ENCODE data around the gene C9. TPM values are rescaled to one million over a fixed set of nuclear protein-coding genes. Genes with fewer than 3 reads are reported as not detected.
A peak's percentile ranks its signal among the peaks of the same experiment; 100 is the strongest.

C9 gene
- under 1 TPM in 1 of 10 donors, not detected in 9; 0.17 TPM for total RNA-seq
- not detected for polyA plus RNA-seq
- long read RNA-seq, donor 1, result 0 reads
- long read RNA-seq, donor 2, result 0 reads
- long read RNA-seq, donor 3, partial matches to known transcripts, result 0 of 1 reads
- long read RNA-seq, donor 3, other reads (novel, unspliced or antisense), result 1 of 1 reads

DNA sequence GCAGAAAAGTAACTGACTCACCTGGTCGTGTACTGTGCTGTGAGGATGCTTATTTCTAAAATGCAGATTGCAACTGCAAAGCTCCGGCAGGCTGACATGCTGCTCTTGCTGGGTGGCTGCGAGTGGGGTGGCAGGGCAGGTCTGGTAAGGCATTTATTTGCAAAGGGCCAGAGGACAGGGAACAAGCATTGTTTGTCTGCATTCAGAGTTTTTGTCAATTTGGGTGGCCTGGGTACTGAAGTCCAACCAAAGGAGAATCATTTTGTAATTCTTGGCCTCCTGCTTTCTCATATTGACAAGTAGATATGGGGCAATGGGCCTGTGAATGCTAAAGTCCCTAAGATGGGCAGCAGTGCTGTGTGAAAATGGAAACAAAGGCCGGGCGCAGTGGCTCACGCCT lies at the start of gene C9:
Gene C9 (minus strand): TSS at position 129 of the 400 bp plus-strand sequence. CDS start 31 bp downstream, at position 98.
- intact Hi-C loops (cut with DNase I), result loop anchor here in 1 of 10 donors (10.0 kb wide), 1 partner anchor 150 kb away; the partner anchor contains the start of gene FYB1
- no peak for DNase-seq
- Histone ChIP-seq H3K36me3 (no peaks in the 10 kb centered on the region), H3K27ac (no peak within 1 kb of the TSS), H3K4me3 (no peak within 1 kb of the TSS), H3K9me3 (no peaks in the 10 kb centered on the region), H3K4me1 (peaks cover 0 to 4% (median 0%) of the 10 kb centered on the region in 9 donors), H3K27me3 (peaks cover 0 to 2% (median 0%) of the 10 kb centered on the region in 7 donors)
- TF ChIP-seq, protein P1, sequence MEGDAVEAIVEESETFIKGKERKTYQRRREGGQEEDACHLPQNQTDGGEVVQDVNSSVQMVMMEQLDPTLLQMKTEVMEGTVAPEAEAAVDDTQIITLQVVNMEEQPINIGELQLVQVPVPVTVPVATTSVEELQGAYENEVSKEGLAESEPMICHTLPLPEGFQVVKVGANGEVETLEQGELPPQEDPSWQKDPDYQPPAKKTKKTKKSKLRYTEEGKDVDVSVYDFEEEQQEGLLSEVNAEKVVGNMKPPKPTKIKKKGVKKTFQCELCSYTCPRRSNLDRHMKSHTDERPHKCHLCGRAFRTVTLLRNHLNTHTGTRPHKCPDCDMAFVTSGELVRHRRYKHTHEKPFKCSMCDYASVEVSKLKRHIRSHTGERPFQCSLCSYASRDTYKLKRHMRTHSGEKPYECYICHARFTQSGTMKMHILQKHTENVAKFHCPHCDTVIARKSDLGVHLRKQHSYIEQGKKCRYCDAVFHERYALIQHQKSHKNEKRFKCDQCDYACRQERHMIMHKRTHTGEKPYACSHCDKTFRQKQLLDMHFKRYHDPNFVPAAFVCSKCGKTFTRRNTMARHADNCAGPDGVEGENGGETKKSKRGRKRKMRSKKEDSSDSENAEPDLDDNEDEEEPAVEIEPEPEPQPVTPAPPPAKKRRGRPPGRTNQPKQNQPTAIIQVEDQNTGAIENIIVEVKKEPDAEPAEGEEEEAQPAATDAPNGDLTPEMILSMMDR (IDR thresholded peaks at IDR 0.05), result no peak
- ATAC-seq, result no peak
- 69 to 72% methylated on average over 6 of the region's 6 CpGs for WGBS, 2 donors

DNA sequence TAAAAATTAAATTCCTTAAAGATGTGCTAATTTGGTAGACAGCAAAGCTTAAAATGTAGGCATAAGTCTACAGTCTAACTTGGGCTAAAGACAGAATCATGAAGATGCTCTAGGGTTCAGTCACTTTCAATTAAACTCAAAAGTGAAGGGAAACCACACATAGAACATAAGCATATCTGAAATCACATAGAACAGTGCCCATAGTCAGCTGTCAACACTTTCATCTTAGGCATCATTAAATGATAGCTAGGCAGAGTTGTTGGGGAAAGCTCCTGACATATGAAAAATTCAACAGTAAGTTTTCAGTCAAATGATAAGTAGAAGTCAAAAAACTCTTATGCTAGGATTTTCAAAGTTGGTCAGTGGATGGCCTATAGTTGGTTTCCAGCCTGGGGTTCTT lies 49.5 kb upstream of the C9 start:
- DNase-seq (no peak), ATAC-seq (no peak)
- H3K4me1 ChIP-seq, result peaks cover 0 to 91% (median 40%) of the 10 kb centered on the region in 9 donors
- no peak overlapping the region for H3K27ac ChIP-seq
- H3K9me3 ChIP-seq, result no peaks in the 10 kb centered on the region
- TF ChIP-seq, protein P1 (IDR thresholded peaks at IDR 0.05), result no peak
- no peaks in the 10 kb centered on the region for H3K27me3 ChIP-seq
- no peak overlapping the region for H3K4me3 ChIP-seq
- intact Hi-C loops (cut with DNase I), result no loop called here
- peaks cover 0 to 30% (median 0%) of the 10 kb centered on the region in 9 donors for H3K36me3 ChIP-seq

DNA sequence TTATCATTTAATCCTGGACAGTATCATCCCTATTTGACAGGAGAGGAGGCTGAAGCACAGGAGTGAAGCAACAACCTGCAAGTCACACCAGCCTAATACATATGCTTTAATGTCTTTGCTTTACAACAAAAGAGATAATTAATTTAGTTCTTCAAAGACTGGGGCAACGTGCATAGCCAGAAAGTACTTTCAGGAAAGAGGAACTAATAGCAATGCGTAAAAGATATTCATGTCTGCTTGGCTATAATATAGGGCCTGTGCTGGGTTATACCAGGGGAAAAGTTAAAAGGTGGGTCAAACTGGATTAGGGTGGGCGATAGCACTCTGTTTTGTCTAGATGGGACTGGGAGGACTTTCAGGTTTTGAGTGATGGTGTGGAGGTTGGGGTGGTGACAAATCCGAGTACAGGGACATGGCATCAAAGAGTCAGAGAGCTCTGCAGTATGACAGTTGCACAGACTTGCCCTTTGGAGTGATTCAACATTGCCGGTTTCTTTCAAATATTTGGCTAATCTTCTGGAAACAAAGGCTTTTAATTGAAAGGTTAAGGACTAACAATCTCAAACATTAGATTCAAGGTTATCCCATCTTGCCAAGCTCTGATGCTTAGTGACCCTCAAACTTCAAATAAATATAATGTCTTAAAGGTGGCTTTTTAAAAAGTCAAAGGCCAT lies 48.6 kb upstream of the C9 start:
- Histone ChIP-seq H3K9me3 (no peaks in the 10 kb centered on the region), H3K36me3 (peaks cover 0 to 34% (median 0%) of the 10 kb centered on the region in 9 donors), H3K27me3 (no peaks in the 10 kb centered on the region), H3K4me1 (peaks cover 0 to 89% (median 41%) of the 10 kb centered on the region in 9 donors), H3K4me3 (no peak overlapping the region), H3K27ac (peak overlapping the region in 2 of 10 donors; percentile 1 to 51)
- ATAC-seq, result no peak
- WGBS, 2 donors, result 79 to 82% methylated on average over 5 of the region's 5 CpGs
- intact Hi-C loops (cut with DNase I), result no loop called here
- DNase-seq, result no peak
- TF ChIP-seq, protein P1 (IDR thresholded peaks at IDR 0.05), result no peak

DNA sequence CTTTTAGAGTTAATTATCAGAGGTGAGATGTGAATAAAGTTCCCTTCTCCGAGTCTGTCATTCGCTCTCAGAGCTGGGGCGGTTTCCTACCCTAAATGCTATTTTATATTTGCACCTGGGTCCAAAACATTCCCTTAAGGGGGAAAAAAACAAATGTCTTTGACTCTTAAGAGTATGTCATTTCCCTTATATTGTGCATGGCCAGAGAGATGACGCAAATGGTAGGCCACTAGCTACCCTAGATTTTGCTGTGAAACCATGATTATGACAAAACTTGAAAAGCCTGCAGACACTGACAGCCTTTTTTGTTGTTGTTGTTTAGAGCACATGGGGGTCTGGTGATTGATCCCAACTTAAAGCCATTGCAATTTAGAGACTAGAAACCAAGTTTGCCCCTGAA lies 47.7 kb upstream of the C9 start:
- intact Hi-C loops (cut with DNase I), result no loop called here
- TF ChIP-seq, protein P1 (IDR thresholded peaks at IDR 0.05), result no peak
- 70 to 81% methylated on average over 4 of the region's 4 CpGs for WGBS, 2 donors
- ATAC-seq (peak in 4 of 8 donors; percentile 47 to 74 (median 62)), DNase-seq (no peak)
- peaks cover 0 to 85% (median 41%) of the 10 kb centered on the region in 9 donors for H3K4me1 ChIP-seq
- no peaks in the 10 kb centered on the region for H3K27me3 ChIP-seq
- H3K36me3 ChIP-seq, result peaks cover 0 to 34% (median 0%) of the 10 kb centered on the region in 9 donors
- H3K27ac ChIP-seq, result peak overlapping the region in 4 of 10 donors; percentile 3 to 54 (median 44)
- no peak overlapping the region for H3K4me3 ChIP-seq
- no peaks in the 10 kb centered on the region for H3K9me3 ChIP-seq
